Tibial nerve (tissue), 4 donors: ENCODE results near the gene CTBP1. TPM values are rescaled to one million over a fixed set of nuclear protein-coding genes. Genes with fewer than 3 reads are reported as not detected.

ENCODE experiments used
- DNase-seq, 2 donors: peaks; one replicate each; pipeline ENCODE4 v3.0.0-alpha.2; 2019; ENCODE audit warnings: low spot score in 2 of 2
- H3K27ac ChIP-seq, 4 donors: fragments of 200-600 bp; sonication (generic) in 3 of 4; one replicate each; pipeline ENCODE4 v1.5.1; 2017 to 2019; ENCODE audit warnings: mild to moderate bottlenecking in 1 of 4
- H3K27me3 ChIP-seq, 2 donors: fragments of 200-600 bp; sonication (generic) in 1 of 2; one replicate each; pipeline versions ENCODE4 v1.5.1 to v1.6.0; 2017 to 2019
- H3K36me3 ChIP-seq, 3 donors: fragments of 200-600 bp; sonication (generic); one replicate each; pipeline ENCODE4 v1.5.1; 2018 to 2019
- H3K4me1 ChIP-seq, 4 donors: fragments of 200-600 bp; sonication (generic) in 3 of 4; one replicate each; pipeline ENCODE4 v1.5.1; 2017 to 2019
- H3K4me3 ChIP-seq, 4 donors: fragments of 200-600 bp; sonication (generic) in 3 of 4; one replicate each; pipeline ENCODE4 v1.5.1; 2017 to 2019; ENCODE audit warnings: mild to moderate bottlenecking in 1 of 4, moderate library complexity in 1 of 4
- H3K9me3 ChIP-seq, 4 donors: fragments of 200-600 bp; sonication (generic) in 3 of 4; one replicate each; pipeline ENCODE4 v1.5.1; 2017 to 2019
- CTCF ChIP-seq, 5 experiments: fragments of 200-600 bp in 3 of 5; fragments of 450-650 bp in 2 of 5; sonication (generic) in 3 of 5; IDR thresholded peaks; one replicate each; pipeline ENCODE4 v1.5.1; 2016 to 2019; ENCODE audit warnings: antibody characterized with exemption in 5 of 5, mild to moderate bottlenecking in 3 of 5, moderate library complexity in 2 of 5
- EP300 ChIP-seq, 2 donors: sonication (generic); formaldehyde crosslinking; IDR thresholded peaks; one replicate each; pipeline ENCODE4 v1.6.1; 2017; ENCODE audit warnings: antibody characterized with exemption in 2 of 2, mild to moderate bottlenecking in 1 of 2
- POLR2A ChIP-seq, 2 donors: fragments of 450-650 bp; IDR thresholded peaks; one replicate each; pipeline ENCODE4 v1.6.1; 2017; ENCODE audit warnings: antibody characterized with exemption in 2 of 2, mild to moderate bottlenecking in 2 of 2, moderate library complexity in 2 of 2
- WGBS, 2 donors: methylation state at CpG; one replicate each; pipeline ENCODE4 v1.1.5; 2018; 5-methylcytosine and 5-hydroxymethylcytosine counted together
- total RNA-seq, 4 donors: library from RNA; depleted of rRNA; stranded (reverse); fragments of >200 nt; gene quantifications; one replicate each; pipeline ENCODE4 v1.1.0, GENCODE V29; 2016

CTBP1 gene
- total RNA-seq, 4 donors from 2014 or later: 134 to 255 (median 193) TPM

- no peaks in the 10 kb centered on the region for H3K9me3 ChIP-seq
- no peak for DNase-seq
- H3K4me3 ChIP-seq: no peak overlapping the region
- peaks cover 0 to 30% (median 17%) of the 10 kb centered on the region in 4 donors for H3K4me1 ChIP-seq
- TF ChIP-seq POLR2A (IDR thresholded peaks at IDR 0.05) (no peak), CTCF (IDR thresholded peaks at IDR 0.05) (no peak), EP300 (IDR thresholded peaks at IDR 0.05) (no peak)
- no peaks in the 10 kb centered on the region for H3K27me3 ChIP-seq
- H3K27ac ChIP-seq: no peak overlapping the region
- 89 to 90% methylated on average over 33 of the region's 33 CpGs for WGBS, 2 donors
- peaks cover 0 to 87% (median 17%) of the 10 kb centered on the region in 3 donors for H3K36me3 ChIP-seq
Observed at GRCh38 chr4:1221155-1221870, 27.6 kb downstream of the CTBP1 start.

GRCh38 chr4:1220566-1220965 is 28.4 kb downstream of the CTBP1 start:
- no peak for DNase-seq
- WGBS, 2 donors: 90 to 92% methylated on average over 16 of the region's 16 CpGs
- no peaks in the 10 kb centered on the region for H3K9me3 ChIP-seq
- peaks cover 0 to 30% (median 14%) of the 10 kb centered on the region in 4 donors for H3K4me1 ChIP-seq
- H3K27me3 ChIP-seq: no peaks in the 10 kb centered on the region
- no peak for TF ChIP-seq CTCF (IDR thresholded peaks at IDR 0.05)
- no peak for TF ChIP-seq POLR2A (IDR thresholded peaks at IDR 0.05)
- TF ChIP-seq EP300 (IDR thresholded peaks at IDR 0.05): no peak
- peaks cover 0 to 88% (median 23%) of the 10 kb centered on the region in 3 donors for H3K36me3 ChIP-seq
- H3K4me3 ChIP-seq: no peak overlapping the region
- no peak overlapping the region for H3K27ac ChIP-seq

GRCh38 chr4:1219566-1219950 is 29.4 kb downstream of the CTBP1 start:
- 92 to 97% methylated on average over 7 of the region's 7 CpGs for WGBS, 2 donors
- H3K36me3 ChIP-seq: peaks cover 0 to 88% (median 18%) of the 10 kb centered on the region in 3 donors
- H3K4me3 ChIP-seq: no peak overlapping the region
- no peaks in the 10 kb centered on the region for H3K9me3 ChIP-seq
- no peak for DNase-seq
- no peak overlapping the region for H3K27ac ChIP-seq
- peaks cover 0 to 38% (median 21%) of the 10 kb centered on the region in 4 donors for H3K4me1 ChIP-seq
- no peaks in the 10 kb centered on the region for H3K27me3 ChIP-seq
- no peak for TF ChIP-seq EP300 (IDR thresholded peaks at IDR 0.05)

GRCh38 chr4:1218634-1219565 is 30.0 kb downstream of the CTBP1 start:
- peak overlapping the region in 1 of 4 donors; percentile 15 for H3K27ac ChIP-seq
- peaks cover 0 to 44% (median 27%) of the 10 kb centered on the region in 4 donors for H3K4me1 ChIP-seq
- no peak for DNase-seq
- H3K4me3 ChIP-seq: no peak overlapping the region
- no peaks in the 10 kb centered on the region for H3K27me3 ChIP-seq
- peaks cover 0 to 88% (median 12%) of the 10 kb centered on the region in 3 donors for H3K36me3 ChIP-seq
- TF ChIP-seq EP300 (IDR thresholded peaks at IDR 0.05) (no peak), CTCF (IDR thresholded peaks at IDR 0.05) (no peak), POLR2A (IDR thresholded peaks at IDR 0.05) (no peak)
- H3K9me3 ChIP-seq: no peaks in the 10 kb centered on the region
- WGBS, 2 donors: 76 to 85% methylated on average over 21 of the region's 21 CpGs

- TF ChIP-seq CTCF (IDR thresholded peaks at IDR 0.05) (no peak), EP300 (IDR thresholded peaks at IDR 0.05) (no peak), POLR2A (IDR thresholded peaks at IDR 0.05) (no peak)
- Histone ChIP-seq H3K4me1 (peaks cover 0 to 60% (median 29%) of the 10 kb centered on the region in 4 donors), H3K9me3 (no peaks in the 10 kb centered on the region), H3K4me3 (no peak overlapping the region), H3K27ac (peak overlapping the region in 2 of 4 donors; percentile 26 to 63), H3K27me3 (no peaks in the 10 kb centered on the region), H3K36me3 (peaks cover 0 to 88% (median 10%) of the 10 kb centered on the region in 3 donors)
- WGBS, 2 donors: 97 to 98% methylated on average over 26 to 27 of the region's 27 CpGs
- DNase-seq: no peak
Observed at GRCh38 chr4:1217366-1217765, 31.6 kb downstream of the CTBP1 start.
